Measurements from ENCODE around the gene TGFBR3.

The TGFBR3 gene

DNA sequence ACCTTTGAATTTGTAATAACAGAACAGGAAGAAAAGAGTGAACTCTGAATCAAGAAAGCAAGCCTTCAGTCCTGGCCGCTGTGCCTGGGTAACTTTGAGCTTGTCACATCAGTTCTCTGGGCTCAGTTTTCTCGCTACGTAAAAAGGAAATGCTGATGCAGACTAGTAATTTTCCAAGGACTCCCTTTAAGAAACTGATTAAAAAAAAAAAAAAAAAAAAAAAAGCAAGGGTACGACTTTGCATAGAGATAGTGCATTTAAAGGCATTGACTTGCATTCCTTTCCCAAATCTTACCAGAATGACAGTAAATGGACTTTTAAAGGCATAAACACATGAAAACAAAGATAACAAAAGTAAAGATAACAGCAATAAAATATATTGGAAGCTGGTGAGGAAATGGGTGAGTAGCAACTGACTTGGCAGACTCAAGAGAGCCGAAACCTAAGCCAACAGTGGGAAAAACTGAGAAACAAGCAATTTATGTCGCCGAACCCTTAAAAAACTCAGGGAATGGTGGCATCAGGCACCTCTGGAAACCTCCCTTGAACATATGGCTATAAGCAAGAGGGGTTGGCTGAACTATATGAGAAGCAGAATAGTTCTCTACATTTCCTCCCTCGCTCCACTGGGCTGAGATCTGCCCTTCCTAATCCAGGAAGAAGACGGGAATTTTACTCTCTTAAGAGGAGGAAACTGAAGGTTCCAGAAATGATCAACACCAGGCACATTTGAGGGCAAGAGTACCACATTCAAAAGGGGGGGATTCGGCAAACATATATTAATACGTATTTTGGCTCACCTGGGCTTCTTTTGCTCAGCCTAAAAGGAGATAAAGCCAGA, 196.1 kb downstream of the TGFBR3 start:
- H3K9ac ChIP-seq (ENCODE audit: low read length): no peak overlapping the region
- H3K4me3 ChIP-seq (ENCODE audit: insufficient read depth, low read length, poor library complexity, severe bottlenecking): no peak overlapping the region
- no peaks in the 10 kb centered on the region for H3F3A ChIP-seq (ENCODE audit: insufficient read depth)
- H3K36me3 ChIP-seq (ENCODE audit: low read length): no peaks in the 10 kb centered on the region
- no peaks in the 10 kb centered on the region for H3K9me3 ChIP-seq (ENCODE audit: insufficient read depth, low read length)
- H3K27me3 ChIP-seq (ENCODE audit: low read length): no peaks in the 10 kb centered on the region
- TF ChIP-seq, protein P1, sequence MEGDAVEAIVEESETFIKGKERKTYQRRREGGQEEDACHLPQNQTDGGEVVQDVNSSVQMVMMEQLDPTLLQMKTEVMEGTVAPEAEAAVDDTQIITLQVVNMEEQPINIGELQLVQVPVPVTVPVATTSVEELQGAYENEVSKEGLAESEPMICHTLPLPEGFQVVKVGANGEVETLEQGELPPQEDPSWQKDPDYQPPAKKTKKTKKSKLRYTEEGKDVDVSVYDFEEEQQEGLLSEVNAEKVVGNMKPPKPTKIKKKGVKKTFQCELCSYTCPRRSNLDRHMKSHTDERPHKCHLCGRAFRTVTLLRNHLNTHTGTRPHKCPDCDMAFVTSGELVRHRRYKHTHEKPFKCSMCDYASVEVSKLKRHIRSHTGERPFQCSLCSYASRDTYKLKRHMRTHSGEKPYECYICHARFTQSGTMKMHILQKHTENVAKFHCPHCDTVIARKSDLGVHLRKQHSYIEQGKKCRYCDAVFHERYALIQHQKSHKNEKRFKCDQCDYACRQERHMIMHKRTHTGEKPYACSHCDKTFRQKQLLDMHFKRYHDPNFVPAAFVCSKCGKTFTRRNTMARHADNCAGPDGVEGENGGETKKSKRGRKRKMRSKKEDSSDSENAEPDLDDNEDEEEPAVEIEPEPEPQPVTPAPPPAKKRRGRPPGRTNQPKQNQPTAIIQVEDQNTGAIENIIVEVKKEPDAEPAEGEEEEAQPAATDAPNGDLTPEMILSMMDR (IDR thresholded peaks at IDR 0.05; ENCODE audit: insufficient read depth, low read length, poor library complexity, severe bottlenecking): no peak
- TF ChIP-seq EZH2phosphoT487 (conservative IDR thresholded peaks at IDR 0.05; ENCODE audit: low read length): no peak
- H3K4me2 ChIP-seq (ENCODE audit: low read depth, low read length, poor library complexity, severe bottlenecking): no peak overlapping the region
- no peaks in the 10 kb centered on the region for H3K9me2 ChIP-seq (replicated peaks; ENCODE audit: insufficient read depth, low read length)
- no peaks in the 10 kb centered on the region for H4K20me1 ChIP-seq (ENCODE audit: low read depth, low read length)
- H3K27ac ChIP-seq (ENCODE audit: low read depth, low read length): no peak overlapping the region
- no peaks in the 10 kb centered on the region for H3K79me2 ChIP-seq (ENCODE audit: insufficient read depth, low read length)
- no peak overlapping the region for H2AFZ ChIP-seq (ENCODE audit: low read depth, low read length, severe bottlenecking)

DNA sequence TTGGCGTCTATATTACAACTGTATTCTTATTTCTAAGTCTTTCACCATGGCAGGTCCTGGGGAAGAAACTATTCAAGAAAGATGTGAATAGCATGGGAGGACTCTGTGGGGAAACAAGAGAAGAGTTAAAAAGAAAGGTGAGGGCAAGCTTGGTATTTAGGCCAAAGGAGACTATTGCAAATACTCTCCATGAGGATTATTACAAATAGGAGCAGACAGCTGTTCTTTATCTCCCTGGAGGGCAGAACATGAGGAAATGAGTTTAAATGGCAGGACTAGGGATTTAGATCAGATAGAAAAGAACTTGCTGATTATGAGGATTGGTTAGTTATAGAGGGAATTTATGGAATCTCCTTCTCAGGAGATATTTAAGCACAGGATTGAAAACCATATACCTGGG, 198.5 kb downstream of the TGFBR3 start:
- Histone ChIP-seq H3K79me2 (ENCODE audit: insufficient read depth, low read length) (no peaks in the 10 kb centered on the region), H3K4me2 (ENCODE audit: low read depth, low read length, poor library complexity, severe bottlenecking) (no peak overlapping the region)

DNA sequence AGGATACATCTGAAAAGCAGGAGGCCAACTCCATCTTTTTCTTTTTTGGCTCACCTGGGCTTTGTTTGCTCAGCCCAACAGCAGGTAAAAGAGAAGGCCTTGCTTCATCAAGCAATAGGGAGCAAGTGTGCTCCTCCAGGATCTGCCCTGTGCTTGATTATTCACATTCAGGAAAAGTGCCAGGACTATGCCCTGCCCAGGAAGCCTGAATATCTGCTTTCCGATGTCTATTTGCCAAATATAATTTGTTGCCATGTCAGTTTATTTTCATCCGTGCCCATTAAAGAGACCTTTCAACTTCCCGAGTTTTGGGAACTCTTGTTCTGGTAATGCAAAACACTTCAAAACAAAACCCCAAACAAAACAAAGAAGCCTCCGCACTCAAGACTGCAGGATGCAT, 200.0 kb downstream of the TGFBR3 start:
- TF ChIP-seq, protein P1 (IDR thresholded peaks at IDR 0.05; ENCODE audit: insufficient read depth, low read length, poor library complexity, severe bottlenecking): no peak
- TF ChIP-seq EZH2phosphoT487 (conservative IDR thresholded peaks at IDR 0.05; ENCODE audit: low read length): no peak
- no peaks in the 10 kb centered on the region for H3K27me3 ChIP-seq (ENCODE audit: low read length)
- H3K79me2 ChIP-seq (ENCODE audit: insufficient read depth, low read length): no peaks in the 10 kb centered on the region
- H3F3A ChIP-seq (ENCODE audit: insufficient read depth): no peaks in the 10 kb centered on the region
- H4K20me1 ChIP-seq (ENCODE audit: low read depth, low read length): no peaks in the 10 kb centered on the region
- H3K36me3 ChIP-seq (ENCODE audit: low read length): no peaks in the 10 kb centered on the region
- no peak overlapping the region for H3K4me2 ChIP-seq (ENCODE audit: low read depth, low read length, poor library complexity, severe bottlenecking)
- H3K9me3 ChIP-seq (ENCODE audit: insufficient read depth, low read length): no peaks in the 10 kb centered on the region
- no peak overlapping the region for H3K27ac ChIP-seq (ENCODE audit: low read depth, low read length)
- no peak overlapping the region for H3K4me3 ChIP-seq (ENCODE audit: insufficient read depth, low read length, poor library complexity, severe bottlenecking)
- H2AFZ ChIP-seq (ENCODE audit: low read depth, low read length, severe bottlenecking): no peak overlapping the region
- no peaks in the 10 kb centered on the region for H3K9me2 ChIP-seq (replicated peaks; ENCODE audit: insufficient read depth, low read length)
- no peak overlapping the region for H3K9ac ChIP-seq (ENCODE audit: low read length)

More for the DNA sequence above, 198.5 kb downstream of the TGFBR3 start:
- H3K27ac ChIP-seq (ENCODE audit: low read depth, low read length): no peak overlapping the region
- H2AFZ ChIP-seq (ENCODE audit: low read depth, low read length, severe bottlenecking): no peak overlapping the region
- H3K9me2 ChIP-seq (replicated peaks; ENCODE audit: insufficient read depth, low read length): no peaks in the 10 kb centered on the region
- no peaks in the 10 kb centered on the region for H3K9me3 ChIP-seq (ENCODE audit: insufficient read depth, low read length)
- no peak for TF ChIP-seq EZH2phosphoT487 (conservative IDR thresholded peaks at IDR 0.05; ENCODE audit: low read length)
- TF ChIP-seq, protein P1 (IDR thresholded peaks at IDR 0.05; ENCODE audit: insufficient read depth, low read length, poor library complexity, severe bottlenecking): no peak
- no peak overlapping the region for H3K4me3 ChIP-seq (ENCODE audit: insufficient read depth, low read length, poor library complexity, severe bottlenecking)
- H3K9ac ChIP-seq (ENCODE audit: low read length): no peak overlapping the region
- H3F3A ChIP-seq (ENCODE audit: insufficient read depth): no peaks in the 10 kb centered on the region
- H3K36me3 ChIP-seq (ENCODE audit: low read length): no peaks in the 10 kb centered on the region
- no peaks in the 10 kb centered on the region for H3K27me3 ChIP-seq (ENCODE audit: low read length)
- no peaks in the 10 kb centered on the region for H4K20me1 ChIP-seq (ENCODE audit: low read depth, low read length)
